ENCODE data around the gene URB2.

GRCh38 chr1:229691362-229691761 is 65.3 kb downstream of the URB2 start:
- no peak for TF ChIP-seq CTCF (conservative IDR thresholded peaks at IDR 0.05)
- TF ChIP-seq ZFX (IDR thresholded peaks at IDR 0.05): no peak
